ENCODE measurements around the gene SPOCD1. TPM values are rescaled to one million over a fixed set of nuclear protein-coding genes. Genes with fewer than 3 reads are reported as not detected.

Gene SPOCD1
- 1.3 TPM for total RNA-seq

GRCh38 chr1:31815752-31816500 lies at the start of gene SPOCD1:
Gene SPOCD1, minus strand, starts transcription at chr1:31816022. Its CDS starts 689 bp downstream, at chr1:31815333.
- intact Hi-C loops (cut with DNase I) = no loop called here
- peak; percentile 81 for ATAC-seq

GRCh38 chr1:31862071-31862470 lies 46.2 kb upstream of the SPOCD1 start:
- intact Hi-C loops (cut with DNase I) = no loop called here
- ATAC-seq (no peak), DNase-seq (ENCODE audit: low spot score) (no peak)

More at GRCh38 chr1:31815752-31816500, at the start of gene SPOCD1:
- DNase-seq (ENCODE audit: low spot score) = peak; percentile 79

- ATAC-seq (no peak), DNase-seq (ENCODE audit: low spot score) (no peak)
- intact Hi-C loops (cut with DNase I) = no loop called here
Observed at GRCh38 chr1:31861346-31861745, 45.5 kb upstream of the SPOCD1 start.

- no peak for DNase-seq (ENCODE audit: low spot score)
- intact Hi-C loops (cut with DNase I) = no loop called here
- no peak for ATAC-seq
Observed at GRCh38 chr1:31860581-31860980, 44.8 kb upstream of the SPOCD1 start.

- ATAC-seq (no peak), DNase-seq (ENCODE audit: low spot score) (no peak)
- intact Hi-C loops (cut with DNase I) = no loop called here
Observed at GRCh38 chr1:31859719-31860118, 43.9 kb upstream of the SPOCD1 start.

GRCh38 chr1:31859044-31859443 lies 43.2 kb upstream of the SPOCD1 start:
- ATAC-seq = no peak

GRCh38 chr1:31857863-31858262 lies 42.0 kb upstream of the SPOCD1 start:
- intact Hi-C loops (cut with DNase I) = no loop called here
- no peak for ATAC-seq
- DNase-seq (ENCODE audit: low spot score) = no peak

More at GRCh38 chr1:31859044-31859443, 43.2 kb upstream of the SPOCD1 start:
- no peak for DNase-seq (ENCODE audit: low spot score)
- intact Hi-C loops (cut with DNase I) = no loop called here

GRCh38 chr1:31856140-31856539 lies 40.3 kb upstream of the SPOCD1 start:
- intact Hi-C loops (cut with DNase I) = no loop called here
- ATAC-seq = no peak
- no peak for DNase-seq (ENCODE audit: low spot score)

- DNase-seq (ENCODE audit: low spot score) (no peak), ATAC-seq (no peak)
- intact Hi-C loops (cut with DNase I) = no loop called here
Observed at GRCh38 chr1:31855038-31855845, 39.4 kb upstream of the SPOCD1 start.

GRCh38 chr1:31849653-31850052 lies 33.8 kb upstream of the SPOCD1 start:
- ATAC-seq = no peak
- intact Hi-C loops (cut with DNase I) = no loop called here
- DNase-seq (ENCODE audit: low spot score) = no peak

- no peak for DNase-seq (ENCODE audit: low spot score)
- intact Hi-C loops (cut with DNase I) = no loop called here
- no peak for ATAC-seq
Observed at GRCh38 chr1:31848381-31848897, 32.6 kb upstream of the SPOCD1 start.

GRCh38 chr1:31846484-31846883 lies 30.7 kb upstream of the SPOCD1 start:
- no peak for ATAC-seq
- DNase-seq (ENCODE audit: low spot score) = no peak
- intact Hi-C loops (cut with DNase I) = no loop called here

- DNase-seq (ENCODE audit: low spot score) (no peak), ATAC-seq (peak; percentile 42)
- intact Hi-C loops (cut with DNase I) = no loop called here
Observed at GRCh38 chr1:31843506-31843905, 27.7 kb upstream of the SPOCD1 start.

GRCh38 chr1:31839662-31840343 lies 24.0 kb upstream of the SPOCD1 start:
- intact Hi-C loops (cut with DNase I) = no loop called here
- ATAC-seq (no peak), DNase-seq (ENCODE audit: low spot score) (no peak)

GRCh38 chr1:31837451-31838158 lies 21.8 kb upstream of the SPOCD1 start:
- ATAC-seq = no peak

GRCh38 chr1:31836638-31837037 lies 20.8 kb upstream of the SPOCD1 start:
- intact Hi-C loops (cut with DNase I) = no loop called here

More at GRCh38 chr1:31837451-31838158, 21.8 kb upstream of the SPOCD1 start:
- intact Hi-C loops (cut with DNase I) = no loop called here
- DNase-seq (ENCODE audit: low spot score) = no peak

GRCh38 chr1:31835415-31835814 lies 19.6 kb upstream of the SPOCD1 start:
- ATAC-seq (no peak), DNase-seq (ENCODE audit: low spot score) (no peak)
- intact Hi-C loops (cut with DNase I) = no loop called here

More at GRCh38 chr1:31836638-31837037, 20.8 kb upstream of the SPOCD1 start:
- ATAC-seq (no peak), DNase-seq (ENCODE audit: low spot score) (no peak)

GRCh38 chr1:31834501-31834900 lies 18.7 kb upstream of the SPOCD1 start:
- intact Hi-C loops (cut with DNase I) = no loop called here
- no peak for ATAC-seq
- no peak for DNase-seq (ENCODE audit: low spot score)

Measured in sciatic nerve (tissue), 2 donors.